Spleen (tissue), 7 donors: ENCODE measurements around the gene ZSWIM6.

Experiments
- CTCF ChIP-seq, 11 experiments: fragments of 200-600 bp in 7 of 11; fragments of 450-650 bp in 4 of 11; sonication (generic) in 4 of 11; IDR thresholded peaks in 8 of 11; conservative IDR thresholded peaks in 3 of 11; 1 replicate in 7 of 11; 2 replicates in 4 of 11; pipeline versions ENCODE4 v1.4.0 to v1.8.0; 2016 to 2021; ENCODE audit warnings: antibody characterized with exemption in 11 of 11, inconsistent platforms in 4 of 11, mild to moderate bottlenecking in 1 of 11
- POLR2AphosphoS5 ChIP-seq, 3 donors: sonication (generic); formaldehyde crosslinking; IDR thresholded peaks; one replicate each; pipeline ENCODE4 v1.5.1; 2017; ENCODE audit warnings: antibody characterized with exemption in 3 of 3
- donor health status: DM: no; HTN: no; CAD: no; lungs with moderate emphysema.
- donor health status: DM: no; HTN: no; CAD: no.
- donor health status: DM: no; HTN: no; CAD: no.

- TF ChIP-seq CTCF (IDR thresholded peaks at IDR 0.05 in 8 of 11, conservative IDR thresholded peaks at IDR 0.05 in 3 of 11), result no peak
- no peak for TF ChIP-seq POLR2AphosphoS5 (IDR thresholded peaks at IDR 0.05)
Observed at GRCh38 chr5:61334868-61335615, 3.0 kb downstream of the ZSWIM6 start.
